ENCODE results near the gene STAC2. TPM values are rescaled to one million over a fixed set of nuclear protein-coding genes. Genes with fewer than 3 reads are reported as not detected.
A peak's percentile ranks its signal among the peaks of the same experiment; 100 is the strongest.

STAC2 gene
- polyA plus RNA-seq, 1 experiment, result not detected

DNA sequence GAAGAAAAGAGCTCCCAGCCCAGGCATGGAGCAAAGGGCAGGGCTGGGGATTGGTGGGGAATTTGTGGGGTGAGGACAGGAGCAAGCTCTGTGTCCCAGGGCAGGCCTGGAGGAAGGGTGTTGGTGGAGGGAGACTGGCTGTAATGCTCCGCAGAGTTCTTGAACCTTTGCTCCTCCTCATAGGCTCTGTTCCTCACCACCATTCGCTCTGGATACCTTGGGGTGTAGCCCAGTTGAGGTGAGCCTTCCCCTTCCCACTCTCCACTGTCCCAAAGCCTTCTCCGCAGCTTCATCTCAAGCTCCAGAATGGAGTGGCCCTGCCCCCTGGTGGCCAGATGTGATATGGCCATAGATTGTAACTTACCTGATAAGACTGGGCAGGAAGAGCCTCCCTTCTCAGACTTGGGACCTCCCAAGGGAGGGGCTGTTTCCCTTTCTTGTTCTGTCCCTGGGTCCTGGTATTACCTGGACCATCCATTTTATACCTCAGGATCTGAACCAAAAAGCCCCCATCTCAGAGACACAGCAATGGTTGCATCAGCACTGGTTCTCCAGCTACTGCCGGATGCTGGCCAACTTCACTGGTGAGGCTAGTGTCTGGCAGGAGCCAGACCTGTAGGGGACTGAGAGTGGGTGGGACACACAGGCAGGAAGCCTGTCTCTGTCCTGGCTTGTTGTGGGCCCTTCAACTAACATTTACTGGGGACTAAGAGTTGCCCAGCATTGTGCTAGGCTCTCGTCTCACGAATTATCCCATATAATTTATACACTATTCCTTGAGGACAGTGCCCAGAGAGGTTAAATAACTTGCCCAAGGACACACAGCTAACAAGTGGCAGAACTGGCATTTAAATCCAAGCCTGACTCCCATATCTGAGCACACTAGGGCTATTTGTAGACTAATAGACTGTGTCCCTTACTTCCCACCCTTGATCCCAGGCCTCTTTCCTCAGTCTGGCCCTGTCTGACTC lies 19.1 kb upstream of the STAC2 start:
- Histone ChIP-seq H3K27ac (ENCODE audit: low read depth, low read length) (no peak overlapping the region), H3K9me3 (ENCODE audit: control insufficient read depth, insufficient read depth, low read length) (no peaks in the 10 kb centered on the region), H3K27me3 (ENCODE audit: control insufficient read depth, insufficient read depth, low read length) (no peaks in the 10 kb centered on the region), H3K4me3 (ENCODE audit: low read depth, low read length) (no peak overlapping the region)
- peak; percentile 54 for DNase-seq (ENCODE audit: low read depth, low spot score)
- CTCF ChIA-PET, result interaction anchor here (0.5 to 6.2 kb wide), 36 partner anchors 8 to 1633 kb away, joined by 3 to 38 read pairs (median 4); partner anchors contain the start of genes ARL5C, RPL23 and STAC2
- TF ChIP-seq, protein P1, sequence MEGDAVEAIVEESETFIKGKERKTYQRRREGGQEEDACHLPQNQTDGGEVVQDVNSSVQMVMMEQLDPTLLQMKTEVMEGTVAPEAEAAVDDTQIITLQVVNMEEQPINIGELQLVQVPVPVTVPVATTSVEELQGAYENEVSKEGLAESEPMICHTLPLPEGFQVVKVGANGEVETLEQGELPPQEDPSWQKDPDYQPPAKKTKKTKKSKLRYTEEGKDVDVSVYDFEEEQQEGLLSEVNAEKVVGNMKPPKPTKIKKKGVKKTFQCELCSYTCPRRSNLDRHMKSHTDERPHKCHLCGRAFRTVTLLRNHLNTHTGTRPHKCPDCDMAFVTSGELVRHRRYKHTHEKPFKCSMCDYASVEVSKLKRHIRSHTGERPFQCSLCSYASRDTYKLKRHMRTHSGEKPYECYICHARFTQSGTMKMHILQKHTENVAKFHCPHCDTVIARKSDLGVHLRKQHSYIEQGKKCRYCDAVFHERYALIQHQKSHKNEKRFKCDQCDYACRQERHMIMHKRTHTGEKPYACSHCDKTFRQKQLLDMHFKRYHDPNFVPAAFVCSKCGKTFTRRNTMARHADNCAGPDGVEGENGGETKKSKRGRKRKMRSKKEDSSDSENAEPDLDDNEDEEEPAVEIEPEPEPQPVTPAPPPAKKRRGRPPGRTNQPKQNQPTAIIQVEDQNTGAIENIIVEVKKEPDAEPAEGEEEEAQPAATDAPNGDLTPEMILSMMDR (IDR thresholded peaks at IDR 0.05; ENCODE audit: low read depth, low read length), result peak; percentile 97
- POLR2A ChIA-PET, result interaction anchor here (0.5 to 1.6 kb wide), 4 partner anchors 36 to 81 kb away, joined by 3 to 6 read pairs (median 5); partner anchors contain the start of gene RPL19

DNA sequence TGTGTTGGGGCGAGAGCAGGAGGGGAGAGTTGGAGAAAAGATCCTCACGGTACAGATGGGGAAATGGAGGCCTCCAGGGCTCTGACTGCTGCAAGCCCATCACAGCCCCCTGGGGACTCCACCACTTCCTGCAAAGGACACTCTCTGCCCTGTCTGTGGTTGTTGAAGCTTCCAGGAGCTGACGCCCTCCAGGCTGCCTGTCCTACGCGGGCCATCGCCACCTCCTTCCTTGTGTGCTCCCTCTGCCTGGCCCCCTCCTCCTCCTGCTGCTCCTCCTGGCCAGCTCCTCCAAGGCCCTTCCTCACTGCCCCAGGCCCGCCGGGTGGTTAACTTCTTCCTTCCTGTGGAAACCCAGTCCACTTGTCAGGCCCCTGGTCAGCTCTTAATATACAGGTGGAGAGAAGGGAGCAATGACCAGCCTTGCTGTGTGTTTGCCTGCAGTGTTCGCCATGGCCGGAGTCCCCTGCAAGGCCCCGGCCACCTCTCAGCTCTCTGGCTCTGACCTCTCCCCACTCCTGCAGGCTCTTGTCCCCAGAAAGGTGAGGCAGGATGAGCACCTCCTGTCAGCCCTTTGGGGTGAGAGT lies 18.4 kb upstream of the STAC2 start:
- DNase-seq (ENCODE audit: low read depth, low spot score), result no peak
- no peak overlapping the region for H3K27ac ChIP-seq (ENCODE audit: low read depth, low read length)
- ChIA-PET CTCF (interaction anchor here (0.5 to 6.2 kb wide), 35 partner anchors 9 to 1632 kb away, joined by 3 to 38 read pairs (median 4); partner anchors contain the start of genes ARL5C, RPL23 and STAC2), POLR2A (interaction anchor here (0.5 to 1.6 kb wide), 5 partner anchors 35 to 80 kb away, joined by 3 to 8 read pairs (median 5); partner anchors contain the start of gene RPL19)
- H3K9me3 ChIP-seq (ENCODE audit: control insufficient read depth, insufficient read depth, low read length), result no peaks in the 10 kb centered on the region
- no peak overlapping the region for H3K4me3 ChIP-seq (ENCODE audit: low read depth, low read length)
- TF ChIP-seq, protein P1 (IDR thresholded peaks at IDR 0.05; ENCODE audit: low read depth, low read length), result no peak
- H3K27me3 ChIP-seq (ENCODE audit: control insufficient read depth, insufficient read depth, low read length), result no peaks in the 10 kb centered on the region

DNA sequence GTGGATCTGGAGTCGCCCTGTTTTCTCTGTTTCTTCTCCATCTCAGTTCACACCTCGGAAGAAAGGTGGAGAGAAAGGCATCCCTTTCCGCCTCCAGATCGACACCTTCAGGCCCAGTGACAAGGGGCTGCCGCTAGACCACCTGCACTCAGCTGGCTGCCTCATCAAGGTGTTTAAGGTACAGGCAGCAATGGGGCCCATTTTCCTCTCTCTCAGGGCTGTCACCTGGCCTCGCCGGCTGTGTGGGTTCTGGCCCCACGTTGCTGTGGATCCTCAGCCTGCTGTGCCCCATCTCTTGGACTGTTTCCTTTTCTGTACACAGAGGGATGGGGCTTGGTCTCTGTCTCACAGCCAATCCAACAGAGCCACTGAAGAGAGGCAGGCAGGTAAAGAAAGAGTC lies 17.4 kb upstream of the STAC2 start:
- Histone ChIP-seq H3K4me3 (ENCODE audit: low read depth, low read length) (no peak overlapping the region), H3K27me3 (ENCODE audit: control insufficient read depth, insufficient read depth, low read length) (no peaks in the 10 kb centered on the region), H3K9me3 (ENCODE audit: control insufficient read depth, insufficient read depth, low read length) (no peaks in the 10 kb centered on the region), H3K27ac (ENCODE audit: low read depth, low read length) (no peak overlapping the region)
- ChIA-PET CTCF (interaction anchor here (0.8 to 6.2 kb wide), 8 partner anchors 8 to 198 kb away, joined by 3 to 32 read pairs (median 13); no protein-coding TSS in a partner anchor), POLR2A (no interaction called here)
- TF ChIP-seq, protein P1 (IDR thresholded peaks at IDR 0.05; ENCODE audit: low read depth, low read length), result no peak
- no peak for DNase-seq (ENCODE audit: low read depth, low spot score)

DNA sequence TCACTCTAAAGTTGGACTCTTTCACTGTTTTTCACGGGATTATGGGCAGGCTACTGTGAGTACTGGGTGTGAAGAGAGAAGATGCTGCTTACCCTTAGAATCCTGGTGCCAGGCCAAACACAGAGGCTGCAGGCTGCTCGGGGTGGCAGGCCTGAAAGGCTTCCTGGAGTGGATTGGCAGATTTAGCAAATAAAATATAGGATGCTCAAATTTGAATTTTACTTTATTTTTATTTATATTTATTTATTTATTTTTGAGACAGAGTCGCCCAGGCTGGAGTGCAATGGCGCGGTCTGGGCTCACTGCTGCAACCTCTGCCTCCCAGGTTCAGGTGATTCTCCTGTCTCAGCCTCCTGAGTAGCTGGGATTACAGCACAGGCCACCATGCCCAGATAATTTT lies 14.9 kb upstream of the STAC2 start:
- ChIA-PET CTCF (interaction anchor here (0.7 to 6.2 kb wide), 4 partner anchors 9 to 257 kb away, joined by 3 to 32 read pairs (median 6); no protein-coding TSS in a partner anchor), POLR2A (interaction anchor here (0.7 kb wide), 1 partner anchor 373 kb away, joined by 5 read pairs; no protein-coding TSS in a partner anchor)
- H3K9me3 ChIP-seq (ENCODE audit: control insufficient read depth, insufficient read depth, low read length), result no peaks in the 10 kb centered on the region; the same call in 1 of the 2 replicates
- no peaks in the 10 kb centered on the region for H3K27me3 ChIP-seq (ENCODE audit: control insufficient read depth, insufficient read depth, low read length)
- H3K27ac ChIP-seq (ENCODE audit: low read depth, low read length), result no peak overlapping the region
- no peak for DNase-seq (ENCODE audit: low read depth, low spot score)
- TF ChIP-seq, protein P1 (IDR thresholded peaks at IDR 0.05; ENCODE audit: low read depth, low read length), result no peak
- H3K4me3 ChIP-seq (ENCODE audit: low read depth, low read length), result no peak overlapping the region
